Measurements from ENCODE around the gene DICER1.

- no peak for TF ChIP-seq POLR2A (IDR thresholded peaks at IDR 0.05; ENCODE audit: low read depth, low read length)
- TF ChIP-seq POLR2AphosphoS5 (IDR thresholded peaks at IDR 0.05; ENCODE audit: low read depth, low read length): no peak
- TF ChIP-seq TAF1 (IDR thresholded peaks at IDR 0.05; ENCODE audit: low read depth, low read length): no peak
Observed at GRCh38 chr14:95151561-95151960, 5.8 kb downstream of the DICER1 start.

Data from GM12891 (cell line).